ENCODE data around the gene SIN3A.

SIN3A gene

DNA sequence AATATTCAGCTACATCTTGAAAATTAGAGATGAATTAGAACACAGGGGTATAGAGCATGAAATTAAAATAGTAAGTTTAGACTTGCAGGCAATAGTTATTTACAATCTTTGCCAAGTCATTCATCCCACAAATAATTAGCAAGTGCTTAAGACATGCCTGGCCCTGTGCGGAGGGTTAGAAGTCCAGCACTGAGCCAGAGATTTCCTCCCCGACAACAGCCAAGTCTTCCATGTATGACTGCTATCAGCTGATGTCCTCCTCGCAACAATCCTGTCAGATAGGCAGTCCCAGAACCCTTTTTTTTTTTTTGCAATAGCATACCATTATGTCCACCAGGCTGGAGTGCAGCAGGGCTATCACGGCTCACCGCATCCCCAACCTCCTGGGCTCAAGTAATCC, 14.6 kb downstream of the SIN3A start:
- Histone ChIP-seq H3K27me3 (ENCODE audit: insufficient read depth, low read length, poor library complexity, severe bottlenecking) (no peaks in the 10 kb centered on the region), H3K9ac (ENCODE audit: low read depth, low read length, poor library complexity, severe bottlenecking) (no peak overlapping the region), H3K4me1 (ENCODE audit: insufficient read depth, low read length, poor library complexity, severe bottlenecking) (no peaks in the 10 kb centered on the region), H3K36me3 (ENCODE audit: insufficient read depth, low read length) (peaks cover 31% of the 10 kb centered on the region; the same call in 1 of the 2 replicates), H3K4me2 (ENCODE audit: low read depth, low read length, poor library complexity, severe bottlenecking) (no peak overlapping the region), H3K9me3 (ENCODE audit: insufficient read depth, low read depth, low read length) (no peaks in the 10 kb centered on the region), H3K4me3 (ENCODE audit: low read length, poor library complexity, severe bottlenecking) (no peak overlapping the region), H3F3A (ENCODE audit: low read depth) (no peaks in the 10 kb centered on the region), H2AFZ (ENCODE audit: low read length) (no peak overlapping the region), H3K9me2 (replicated peaks; ENCODE audit: low read depth, low read length) (no peaks in the 10 kb centered on the region), H4K20me1 (ENCODE audit: insufficient read depth, low read length, poor library complexity, severe bottlenecking) (peaks cover 82% of the 10 kb centered on the region), H3K79me2 (ENCODE audit: insufficient read depth, low read length) (peaks cover 99% of the 10 kb centered on the region)
- no peak for TF ChIP-seq EZH2phosphoT487 (IDR thresholded peaks at IDR 0.05; ENCODE audit: borderline replicate concordance)
- TF ChIP-seq CTCF (conservative IDR thresholded peaks at IDR 0.05; ENCODE audit: low read length), result no peak

DNA sequence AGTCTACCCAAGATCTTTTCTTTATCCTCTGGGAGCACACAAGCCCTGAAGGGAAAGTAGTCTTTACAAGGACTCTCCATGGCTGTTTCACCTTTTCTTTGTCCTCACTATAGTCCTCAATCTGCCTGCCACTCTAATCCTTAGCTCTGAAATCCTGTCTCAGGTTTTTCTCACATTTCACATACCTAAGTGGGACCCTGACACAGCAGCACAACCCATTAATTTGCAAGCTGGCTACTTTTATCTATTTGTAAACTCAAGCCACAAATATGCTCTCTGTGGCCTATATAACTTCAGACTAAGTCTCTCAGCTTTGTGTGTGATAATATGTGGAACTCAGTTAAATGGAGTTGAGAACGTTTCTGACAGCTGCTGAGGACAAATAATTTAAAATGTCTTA, 19.8 kb downstream of the SIN3A start:
- H3K4me2 ChIP-seq (ENCODE audit: low read depth, low read length, poor library complexity, severe bottlenecking), result no peak overlapping the region
- TF ChIP-seq CTCF (conservative IDR thresholded peaks at IDR 0.05; ENCODE audit: low read length) (no peak), EZH2phosphoT487 (IDR thresholded peaks at IDR 0.05; ENCODE audit: borderline replicate concordance) (no peak)
- peaks cover 84% of the 10 kb centered on the region for H3K79me2 ChIP-seq (ENCODE audit: insufficient read depth, low read length)
- H3K36me3 ChIP-seq (ENCODE audit: insufficient read depth, low read length), result peaks cover 48% of the 10 kb centered on the region
- no peaks in the 10 kb centered on the region for H3K4me1 ChIP-seq (ENCODE audit: insufficient read depth, low read length, poor library complexity, severe bottlenecking)
- H4K20me1 ChIP-seq (ENCODE audit: insufficient read depth, low read length, poor library complexity, severe bottlenecking), result peaks cover 68% of the 10 kb centered on the region
- H2AFZ ChIP-seq (ENCODE audit: low read length), result no peak overlapping the region
- no peaks in the 10 kb centered on the region for H3K27me3 ChIP-seq (ENCODE audit: insufficient read depth, low read length, poor library complexity, severe bottlenecking)
- H3K4me3 ChIP-seq (ENCODE audit: low read length, poor library complexity, severe bottlenecking), result no peak overlapping the region
- no peak overlapping the region for H3K9ac ChIP-seq (ENCODE audit: low read depth, low read length, poor library complexity, severe bottlenecking)
- H3K9me2 ChIP-seq (replicated peaks; ENCODE audit: low read depth, low read length), result no peaks in the 10 kb centered on the region
- no peaks in the 10 kb centered on the region for H3F3A ChIP-seq (ENCODE audit: low read depth)
- no peaks in the 10 kb centered on the region for H3K9me3 ChIP-seq (ENCODE audit: insufficient read depth, low read depth, low read length)

- no peak for TF ChIP-seq EZH2phosphoT487 (IDR thresholded peaks at IDR 0.05; ENCODE audit: borderline replicate concordance)
- Histone ChIP-seq H3F3A (ENCODE audit: low read depth) (no peaks in the 10 kb centered on the region), H3K79me2 (ENCODE audit: insufficient read depth, low read length) (peaks cover 84% of the 10 kb centered on the region), H2AFZ (ENCODE audit: low read length) (no peak overlapping the region), H3K4me1 (ENCODE audit: insufficient read depth, low read length, poor library complexity, severe bottlenecking) (no peaks in the 10 kb centered on the region), H4K20me1 (ENCODE audit: insufficient read depth, low read length, poor library complexity, severe bottlenecking) (peaks cover 69% of the 10 kb centered on the region), H3K36me3 (ENCODE audit: insufficient read depth, low read length) (peaks cover 50% of the 10 kb centered on the region), H3K4me3 (ENCODE audit: low read length, poor library complexity, severe bottlenecking) (no peak overlapping the region), H3K9me3 (ENCODE audit: insufficient read depth, low read depth, low read length) (no peaks in the 10 kb centered on the region), H3K9ac (ENCODE audit: low read depth, low read length, poor library complexity, severe bottlenecking) (no peak overlapping the region), H3K9me2 (replicated peaks; ENCODE audit: low read depth, low read length) (no peaks in the 10 kb centered on the region), H3K4me2 (ENCODE audit: low read depth, low read length, poor library complexity, severe bottlenecking) (no peak overlapping the region), H3K27me3 (ENCODE audit: insufficient read depth, low read length, poor library complexity, severe bottlenecking) (no peaks in the 10 kb centered on the region)
These were observed 20.2 kb downstream of the SIN3A start for GRCh38 chr15:75431270-75431669.

- Histone ChIP-seq H3K9me2 (replicated peaks; ENCODE audit: low read depth, low read length) (no peaks in the 10 kb centered on the region), H3K4me2 (ENCODE audit: low read depth, low read length, poor library complexity, severe bottlenecking) (no peak overlapping the region), H2AFZ (ENCODE audit: low read length) (no peak overlapping the region), H3K9ac (ENCODE audit: low read depth, low read length, poor library complexity, severe bottlenecking) (no peak overlapping the region), H3F3A (ENCODE audit: low read depth) (no peaks in the 10 kb centered on the region), H3K79me2 (ENCODE audit: insufficient read depth, low read length) (peaks cover 84% of the 10 kb centered on the region), H3K4me1 (ENCODE audit: insufficient read depth, low read length, poor library complexity, severe bottlenecking) (no peaks in the 10 kb centered on the region), H3K4me3 (ENCODE audit: low read length, poor library complexity, severe bottlenecking) (no peak overlapping the region), H3K27me3 (ENCODE audit: insufficient read depth, low read length, poor library complexity, severe bottlenecking) (no peaks in the 10 kb centered on the region), H4K20me1 (ENCODE audit: insufficient read depth, low read length, poor library complexity, severe bottlenecking) (peaks cover 71% of the 10 kb centered on the region), H3K36me3 (ENCODE audit: insufficient read depth, low read length) (peaks cover 51% of the 10 kb centered on the region), H3K9me3 (ENCODE audit: insufficient read depth, low read depth, low read length) (no peaks in the 10 kb centered on the region)
- no peak for TF ChIP-seq EZH2phosphoT487 (IDR thresholded peaks at IDR 0.05; ENCODE audit: borderline replicate concordance)
These were observed 21.2 kb downstream of the SIN3A start for GRCh38 chr15:75430259-75430658.

All from Loucy (cell line).